NT2/D1 (cell line): ENCODE results near the gene UNC5C.

Source experiments
- SUZ12 ChIP-seq: IDR thresholded peaks from 2 replicates; pipeline ENCODE4 v1.6.1; 2011; ENCODE audit not compliant: insufficient read length, insufficient read depth; ENCODE audit errors: extremely low read depth
- YY1 ChIP-seq: IDR thresholded peaks from 2 replicates; pipeline ENCODE4 v1.6.1; 2011; ENCODE audit not compliant: insufficient read length, insufficient read depth
- ZNF274 ChIP-seq: IDR thresholded peaks from 2 replicates; pipeline ENCODE4 v1.6.1; 2011; ENCODE audit warnings: mild to moderate bottlenecking, low read depth, low read length

GRCh38 chr4:95122001-95122400 lies 426.8 kb downstream of the UNC5C start:
- TF ChIP-seq ZNF274 (no peak), YY1 (no peak), SUZ12 (no peak)
